Erythroblast (primary cell): Measurements from ENCODE around the gene FBXW7.
A peak's percentile ranks its signal among the peaks of the same experiment; 100 is the strongest.

Experiments used
- DNase-seq, 2 experiments: peaks; one replicate each; lab custom pipeline; 2025; lab: John Stamatoyannopoulos, UW
- GATA1 ChIP-seq: IDR thresholded peaks from 2 replicates; pipeline ENCODE4 v1.6.1; 2011; ENCODE audit warnings: low read depth, mild to moderate bottlenecking, control low read depth, low read length, moderate library complexity
- POLR2A ChIP-seq: IDR thresholded peaks from 2 replicates; pipeline ENCODE4 v1.6.1; 2011; ENCODE audit warnings: mild to moderate bottlenecking, low read length

The FBXW7 gene

GRCh38 chr4:152431784-152432183, 104.1 kb downstream of the FBXW7 start:
- no peak for DNase-seq
- no peak for TF ChIP-seq GATA1
- TF ChIP-seq POLR2A, result no peak

GRCh38 chr4:152431291-152431690, 104.6 kb downstream of the FBXW7 start:
- TF ChIP-seq GATA1 (no peak), POLR2A (no peak)
- DNase-seq, result no peak

- no peak for TF ChIP-seq GATA1
- DNase-seq, result no peak
These were observed 105.4 kb downstream of the FBXW7 start for GRCh38 chr4:152430507-152430906.

- DNase-seq, result no peak
- no peak for TF ChIP-seq POLR2A
These were observed 107.9 kb downstream of the FBXW7 start for GRCh38 chr4:152427981-152428380.

GRCh38 chr4:152424977-152425376, 110.9 kb downstream of the FBXW7 start:
- DNase-seq, result no peak
- TF ChIP-seq GATA1 (no peak), POLR2A (no peak)

- DNase-seq, result no peak
- TF ChIP-seq GATA1, result no peak
- no peak for TF ChIP-seq POLR2A
These were observed 111.5 kb downstream of the FBXW7 start for GRCh38 chr4:152424396-152424795.

- TF ChIP-seq GATA1, result no peak
- no peak for TF ChIP-seq POLR2A
These were observed 113.0 kb downstream of the FBXW7 start for GRCh38 chr4:152422817-152423320.

GRCh38 chr4:152421576-152421975, 114.3 kb downstream of the FBXW7 start:
- DNase-seq, result no peak
- TF ChIP-seq GATA1 (no peak), POLR2A (no peak)

More at GRCh38 chr4:152422817-152423320, 113.0 kb downstream of the FBXW7 start:
- DNase-seq, result no peak

GRCh38 chr4:152419809-152420208, 116.1 kb downstream of the FBXW7 start:
- TF ChIP-seq POLR2A (no peak), GATA1 (no peak)

GRCh38 chr4:152417673-152418072, 118.2 kb downstream of the FBXW7 start:
- TF ChIP-seq GATA1, result no peak
- no peak for TF ChIP-seq POLR2A
- no peak for DNase-seq

More at GRCh38 chr4:152419809-152420208, 116.1 kb downstream of the FBXW7 start:
- DNase-seq, result no peak

GRCh38 chr4:152415980-152416379, 119.9 kb downstream of the FBXW7 start:
- DNase-seq, result no peak
- TF ChIP-seq GATA1 (no peak), POLR2A (no peak)

- peak; percentile 45 to 61 for DNase-seq
- TF ChIP-seq GATA1, result no peak
- TF ChIP-seq POLR2A, result no peak
These were observed 127.2 kb downstream of the FBXW7 start for GRCh38 chr4:152408514-152409327.

- no peak for DNase-seq
- TF ChIP-seq POLR2A (no peak), GATA1 (no peak)
These were observed 134.5 kb downstream of the FBXW7 start for GRCh38 chr4:152401424-152401823.

- TF ChIP-seq POLR2A, result no peak
- no peak for TF ChIP-seq GATA1
- no peak for DNase-seq
These were observed 136.6 kb downstream of the FBXW7 start for GRCh38 chr4:152399246-152399645.
